ENCODE data around the gene USF2.
"Not testable (repeated sequence)": the region's sequence is repeated elsewhere in the genome, so short reads cannot be mapped to it uniquely, and the experiment has no call there.

Gene USF2

DNA sequence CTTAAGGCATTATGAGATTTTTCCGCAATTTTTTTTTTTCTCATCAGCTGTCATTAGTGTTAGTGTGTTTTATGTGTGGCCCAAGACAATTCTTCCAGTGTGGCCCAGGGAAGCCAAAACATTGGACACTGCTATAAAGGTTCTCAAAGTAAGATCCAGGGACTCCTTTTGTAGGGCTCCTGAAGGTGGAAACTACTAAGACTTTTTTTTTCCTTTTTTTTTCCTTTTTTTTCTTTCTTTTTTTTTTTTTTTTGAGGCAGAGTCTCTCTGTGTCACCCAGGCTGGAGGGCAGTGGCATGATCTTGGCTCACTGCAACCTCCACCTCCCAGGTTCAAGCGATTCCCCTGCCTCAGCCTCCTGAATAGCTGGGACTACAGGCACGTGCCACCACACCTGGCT lies 16.7 kb downstream of the USF2 start:
- not testable (repeated sequence) for FAIRE-seq

DNA sequence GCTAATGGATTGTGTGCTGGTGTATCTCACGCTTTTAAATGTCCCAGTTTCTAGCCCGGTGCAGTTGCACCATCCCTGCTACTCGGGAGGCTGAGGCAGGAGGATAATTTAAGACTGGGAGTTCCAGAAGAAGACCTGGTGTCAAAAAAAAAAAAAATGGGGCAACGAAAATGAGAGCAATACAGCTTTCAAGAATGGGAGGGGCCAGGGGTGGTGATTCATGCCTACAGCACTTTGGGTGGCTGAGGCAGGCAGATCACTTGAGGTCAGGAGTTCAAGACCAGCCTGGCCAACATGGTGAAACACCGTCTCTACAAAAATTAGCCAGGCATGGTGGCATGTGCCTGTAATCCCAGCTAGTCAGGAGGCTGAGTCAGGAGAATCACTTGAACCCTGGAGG lies 17.3 kb downstream of the USF2 start:
- FAIRE-seq, result not testable (repeated sequence)

DNA sequence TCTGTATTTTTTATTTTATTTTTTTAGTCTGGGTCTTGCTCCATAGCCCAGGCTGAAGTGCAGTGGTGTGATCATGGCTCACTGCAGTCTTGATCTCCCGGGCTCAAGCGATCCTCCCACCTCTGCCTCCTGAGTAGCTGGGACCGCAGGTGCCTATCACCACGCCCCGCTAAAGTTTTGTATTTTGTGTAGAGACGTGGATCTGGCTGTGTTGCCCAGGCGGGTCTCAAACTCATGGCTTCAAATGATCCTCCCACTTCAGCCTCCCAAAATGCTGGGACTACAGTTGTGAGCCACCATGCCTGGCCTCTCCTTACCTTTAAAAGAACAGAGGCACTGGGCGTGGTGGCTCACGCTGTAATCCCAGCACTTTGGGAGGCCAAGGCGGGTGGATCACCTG lies 19.0 kb downstream of the USF2 start:
- no peak for FAIRE-seq

DNA sequence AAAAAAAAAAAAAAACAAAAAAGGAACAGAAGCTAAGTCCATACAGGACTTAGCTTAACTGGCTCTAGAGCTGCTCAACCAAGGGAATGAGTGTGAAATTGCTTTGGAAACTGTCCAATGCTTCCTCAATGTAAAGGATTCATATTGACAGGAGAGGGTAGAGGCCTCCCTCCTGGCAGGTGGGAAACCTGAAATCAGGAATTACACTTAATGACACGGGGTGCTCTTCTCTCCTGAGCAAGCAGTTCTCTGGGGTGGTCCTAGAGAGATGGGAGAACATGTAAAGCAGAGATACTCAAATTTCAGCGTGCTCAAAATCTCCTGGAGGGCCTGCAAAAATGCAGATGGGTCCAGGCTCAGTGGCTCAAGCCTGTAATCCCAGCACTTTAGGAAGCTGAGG lies 19.6 kb downstream of the USF2 start:
- FAIRE-seq, result no peak

DNA sequence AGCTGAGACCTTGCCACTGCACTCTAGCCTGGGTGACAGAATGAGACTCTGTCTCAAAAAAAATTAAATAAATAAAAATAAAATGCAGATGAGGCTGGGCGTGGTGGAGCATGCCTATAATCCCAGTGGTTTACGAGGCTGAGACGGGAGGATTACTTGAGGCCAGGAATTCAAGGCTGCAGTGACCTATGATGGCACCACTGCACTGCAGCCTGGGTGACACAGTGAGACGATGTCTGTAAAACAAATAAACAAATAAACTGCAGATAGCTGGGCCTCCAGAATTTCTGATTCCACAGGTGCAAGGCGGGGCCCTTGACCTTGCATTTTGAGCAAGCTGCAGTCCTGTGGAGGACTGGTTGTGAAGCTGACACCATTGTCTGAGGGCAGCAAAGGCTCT lies 20.1 kb downstream of the USF2 start:
- no peak for FAIRE-seq

DNA sequence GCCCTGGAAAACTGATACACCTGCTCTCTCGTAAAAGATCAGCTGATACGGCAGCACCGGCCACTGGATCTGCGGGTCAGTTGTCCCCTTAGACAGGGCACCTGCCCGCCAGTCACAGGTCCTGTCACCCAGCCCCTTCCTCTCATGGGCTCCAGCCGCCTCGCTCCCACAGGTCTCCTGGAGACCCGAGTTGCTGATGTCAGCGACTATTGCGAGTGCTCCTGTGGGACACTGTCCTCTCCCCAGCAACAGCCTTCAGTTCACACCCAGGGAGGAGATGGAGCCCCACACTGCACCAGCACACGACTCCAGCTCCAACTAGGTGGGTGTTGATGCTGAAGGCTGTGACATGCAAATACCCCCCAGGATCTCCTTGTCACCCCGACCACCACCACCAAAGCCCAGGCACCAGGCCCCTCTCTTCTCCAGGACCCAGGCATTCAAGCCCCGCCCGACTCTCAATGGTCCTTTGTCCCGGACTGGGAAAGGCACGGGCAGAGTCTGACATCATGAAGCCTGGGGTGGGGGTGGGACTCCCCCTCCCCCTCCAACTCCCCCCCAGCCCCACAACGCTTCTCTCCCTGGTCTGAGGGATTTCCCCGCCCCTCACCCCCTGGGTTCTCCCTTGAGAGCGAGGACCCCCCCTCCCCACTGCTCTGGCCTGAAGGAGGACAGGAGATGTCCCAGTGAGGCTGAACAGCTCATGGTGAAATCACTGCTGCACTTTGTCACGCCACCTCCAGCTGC lies 21.8 kb downstream of the USF2 start:
- no peak for FAIRE-seq

DNA sequence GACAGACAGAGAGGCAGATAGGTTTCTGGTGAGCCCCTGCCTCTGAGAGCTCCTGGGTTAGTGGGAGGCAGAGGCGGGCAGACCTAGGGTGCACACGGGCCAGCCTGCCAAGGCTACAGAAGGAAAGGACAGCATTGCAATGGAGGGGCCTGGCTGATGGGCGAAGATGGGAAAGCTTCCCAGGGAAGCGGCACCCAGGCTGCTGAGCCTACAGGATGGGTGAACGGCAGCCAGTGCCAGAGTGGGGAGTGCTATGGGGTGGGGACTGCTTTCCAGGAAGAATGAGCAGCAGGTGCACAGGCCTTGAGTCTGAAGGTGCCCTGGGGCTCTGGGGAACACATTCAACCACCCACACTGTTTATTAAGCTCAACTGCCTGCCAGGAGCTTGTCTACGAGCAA lies 22.5 kb downstream of the USF2 start:
- FAIRE-seq, result no peak

DNA sequence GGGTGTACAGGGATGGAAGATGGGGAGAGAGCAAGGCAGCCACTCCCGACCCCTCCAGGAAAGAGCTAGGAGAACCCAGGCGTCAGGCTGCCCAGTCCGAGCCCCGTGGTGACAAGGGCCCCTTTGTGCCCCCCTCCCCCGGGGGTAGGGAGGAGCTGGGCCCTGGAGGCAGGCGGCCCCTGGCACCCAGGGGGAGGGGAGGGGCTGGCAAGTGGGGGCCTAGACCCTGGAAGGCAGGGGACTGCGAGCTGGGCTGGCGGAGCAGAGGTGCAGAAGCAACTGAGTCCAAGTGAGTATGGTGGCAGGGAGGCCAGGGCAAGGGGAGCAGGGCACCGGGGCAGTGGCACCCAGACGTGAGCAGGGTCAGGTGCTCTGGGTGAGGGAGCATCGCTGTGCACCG lies 23.2 kb downstream of the USF2 start, which contains the start of gene MAG:
Gene MAG, plus strand, starts transcription at position 246 of the 400 bp plus-strand sequence. CDS start 3,248 bp downstream, outside the sequence.
- FAIRE-seq, result no peak

DNA sequence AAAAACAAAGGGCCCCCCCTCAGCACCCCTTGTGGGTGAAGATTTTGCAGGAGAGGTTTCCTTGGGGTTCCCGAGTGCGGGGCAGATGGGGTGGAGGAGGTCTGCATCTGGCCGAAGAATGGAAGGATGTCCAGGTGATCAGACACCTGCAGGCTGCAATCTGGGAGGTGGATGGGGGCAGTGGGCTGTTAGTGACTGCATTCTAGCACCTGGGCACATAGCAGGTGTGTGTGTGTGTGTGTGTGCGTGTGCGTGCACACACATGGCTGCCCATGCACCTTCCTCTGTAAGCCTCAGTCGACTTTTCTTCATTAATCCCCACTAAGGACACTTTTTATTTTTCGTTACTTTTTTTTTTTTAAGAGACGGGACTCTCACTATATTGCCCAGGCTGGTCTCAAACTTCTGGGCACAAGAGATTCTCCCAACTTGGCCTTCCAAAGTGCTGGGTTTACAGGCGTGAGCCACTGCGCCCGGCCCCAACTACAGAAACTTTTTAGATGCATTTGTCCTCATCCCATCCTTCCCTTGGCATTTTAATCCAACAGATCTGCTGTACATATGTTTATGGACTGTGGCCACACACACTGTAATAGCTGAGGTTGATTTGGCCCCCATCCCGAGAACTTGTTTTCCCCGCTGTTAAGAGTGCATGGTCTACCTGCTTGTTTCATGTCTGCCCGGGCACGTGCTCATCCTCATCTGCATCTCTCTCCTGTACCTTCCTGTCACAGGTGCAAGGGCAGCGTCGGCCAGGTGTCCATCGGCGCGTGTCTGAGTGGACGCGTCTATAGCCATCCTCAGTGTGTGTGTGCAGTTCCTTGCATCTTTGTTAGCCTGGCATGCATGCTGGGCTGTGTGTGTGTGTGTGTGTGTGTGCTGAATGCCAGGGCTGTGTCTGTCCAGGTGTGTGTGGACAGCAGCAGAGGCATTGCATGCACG lies 23.9 kb downstream of the USF2 start:
- FAIRE-seq, result no peak

DNA sequence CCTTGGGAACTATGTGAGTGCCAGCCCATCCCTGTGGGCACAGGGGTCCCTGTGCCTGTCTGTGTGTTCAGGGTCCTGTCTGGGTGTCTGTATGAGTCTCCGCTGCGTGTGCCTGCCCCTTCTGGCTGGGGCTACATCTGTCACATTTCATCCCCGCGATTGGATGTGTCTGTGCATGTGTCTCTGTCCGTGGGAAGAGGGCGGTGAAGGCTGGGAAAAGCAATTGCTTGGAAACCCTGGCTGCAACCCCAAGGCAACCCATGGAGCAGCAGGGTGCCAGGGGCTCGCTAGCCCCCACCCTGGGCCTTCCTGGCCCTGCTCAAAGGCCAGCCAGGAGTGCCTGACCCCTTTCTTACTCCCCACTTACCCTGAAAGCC lies 24.6 kb downstream of the USF2 start:
- no peak for FAIRE-seq

DNA sequence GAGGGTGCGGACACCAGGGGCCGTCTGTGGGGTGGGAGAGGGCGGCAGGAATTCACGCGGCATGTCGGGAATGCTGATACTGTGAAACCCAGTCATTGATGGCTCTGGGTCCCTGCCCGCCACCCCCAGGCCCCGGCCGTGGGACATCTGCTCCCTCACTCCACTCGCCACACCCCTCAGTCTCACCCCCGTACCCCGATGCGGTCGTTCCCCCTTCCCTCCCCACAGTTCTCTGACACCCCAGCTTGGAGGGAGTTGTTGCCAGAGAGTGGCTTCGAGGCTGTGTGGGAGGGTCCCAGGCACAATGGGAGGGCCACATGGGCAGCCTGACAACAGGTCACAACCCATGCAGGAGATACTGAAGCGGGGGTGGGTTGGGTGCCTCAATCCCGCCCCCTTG lies 25.0 kb downstream of the USF2 start:
- FAIRE-seq, result no peak

DNA sequence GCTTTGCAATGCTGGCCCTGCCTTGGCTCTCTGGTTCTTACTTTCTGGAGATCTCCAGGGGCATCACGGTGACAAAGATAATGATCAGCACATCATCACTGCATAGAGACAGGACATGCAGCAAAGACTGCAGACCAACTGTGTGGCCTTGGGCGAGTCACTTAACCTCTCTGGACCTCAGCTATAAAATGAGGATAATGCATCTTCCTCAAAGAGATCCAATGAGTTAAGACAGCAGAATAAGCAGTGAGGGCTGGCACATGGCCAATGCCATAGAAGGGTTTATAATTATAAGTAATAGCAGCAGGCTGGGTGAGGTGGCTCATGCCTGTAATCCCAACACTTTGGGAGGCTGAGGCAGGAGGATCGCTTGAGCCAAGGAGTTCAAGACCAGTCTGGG lies 25.6 kb downstream of the USF2 start:
- no peak for FAIRE-seq

DNA sequence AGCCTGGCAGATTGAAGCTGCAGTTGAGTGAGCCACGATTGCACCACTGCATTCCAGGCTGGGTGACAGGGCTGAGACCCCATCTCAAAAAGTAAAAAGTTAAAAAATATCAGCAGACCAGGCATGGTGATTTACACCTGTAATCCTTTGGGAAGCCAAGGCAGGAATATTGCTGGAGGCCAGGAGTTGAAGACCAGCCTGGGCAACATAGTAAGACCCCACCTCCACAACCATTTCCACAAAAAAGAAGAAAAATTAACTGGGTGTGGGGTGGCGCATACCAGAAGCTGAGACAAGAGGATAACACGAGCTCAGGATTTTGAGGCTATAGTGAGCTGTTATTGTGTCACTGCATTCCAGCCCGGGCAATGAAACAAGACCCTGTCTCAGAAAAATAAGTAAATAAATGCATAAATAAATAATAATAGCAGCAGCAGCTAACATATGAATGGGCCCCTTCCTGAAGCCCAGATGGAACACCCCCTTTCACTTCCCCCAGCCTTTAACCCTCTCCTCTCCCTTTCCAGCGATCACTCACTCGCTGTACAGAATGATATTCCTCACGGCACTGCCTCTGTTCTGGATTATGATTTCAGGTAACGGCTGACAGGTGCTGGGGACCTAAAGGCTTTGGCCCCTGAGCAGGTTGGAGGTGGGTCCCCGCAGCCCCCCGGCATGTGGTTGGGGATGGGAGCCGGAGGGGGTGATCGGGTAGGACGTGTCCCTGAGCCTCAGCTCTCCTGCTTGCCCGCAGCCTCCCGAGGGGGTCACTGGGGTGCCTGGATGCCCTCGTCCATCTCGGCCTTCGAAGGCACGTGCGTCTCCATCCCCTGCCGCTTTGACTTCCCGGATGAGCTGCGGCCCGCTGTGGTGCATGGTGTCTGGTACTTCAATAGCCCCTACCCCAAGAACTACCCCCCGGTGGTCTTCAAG lies 26.4 kb downstream of the USF2 start:
- FAIRE-seq, result no peak

DNA sequence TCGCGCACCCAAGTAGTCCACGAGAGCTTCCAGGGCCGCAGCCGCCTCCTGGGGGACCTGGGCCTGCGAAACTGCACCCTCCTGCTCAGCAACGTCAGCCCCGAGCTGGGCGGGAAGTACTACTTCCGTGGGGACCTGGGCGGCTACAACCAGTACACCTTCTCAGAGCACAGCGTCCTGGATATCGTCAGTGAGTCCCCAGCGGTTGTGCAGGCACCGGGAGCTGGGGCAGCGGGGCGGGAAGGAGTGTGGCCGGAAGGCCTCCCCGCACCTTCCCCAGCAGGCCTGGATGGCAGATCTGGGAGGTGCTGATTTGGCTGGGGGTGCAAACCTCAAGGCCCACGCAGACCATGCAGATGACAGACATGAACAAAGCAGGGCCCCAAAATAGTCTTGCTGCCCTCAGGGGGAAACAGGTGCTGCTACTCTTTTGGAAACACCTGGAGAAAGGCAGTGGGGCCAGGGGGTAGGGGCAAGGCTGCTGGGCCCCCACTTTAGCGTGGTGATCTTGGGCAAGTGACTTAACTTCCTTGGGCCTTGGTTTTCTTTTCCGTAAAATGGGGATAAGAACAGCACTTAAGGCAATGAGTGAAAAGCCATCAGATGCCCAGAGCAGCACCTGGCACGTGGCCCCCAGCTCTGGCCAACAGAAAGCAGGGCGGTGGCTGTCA lies 27.2 kb downstream of the USF2 start:
- no peak for FAIRE-seq

DNA sequence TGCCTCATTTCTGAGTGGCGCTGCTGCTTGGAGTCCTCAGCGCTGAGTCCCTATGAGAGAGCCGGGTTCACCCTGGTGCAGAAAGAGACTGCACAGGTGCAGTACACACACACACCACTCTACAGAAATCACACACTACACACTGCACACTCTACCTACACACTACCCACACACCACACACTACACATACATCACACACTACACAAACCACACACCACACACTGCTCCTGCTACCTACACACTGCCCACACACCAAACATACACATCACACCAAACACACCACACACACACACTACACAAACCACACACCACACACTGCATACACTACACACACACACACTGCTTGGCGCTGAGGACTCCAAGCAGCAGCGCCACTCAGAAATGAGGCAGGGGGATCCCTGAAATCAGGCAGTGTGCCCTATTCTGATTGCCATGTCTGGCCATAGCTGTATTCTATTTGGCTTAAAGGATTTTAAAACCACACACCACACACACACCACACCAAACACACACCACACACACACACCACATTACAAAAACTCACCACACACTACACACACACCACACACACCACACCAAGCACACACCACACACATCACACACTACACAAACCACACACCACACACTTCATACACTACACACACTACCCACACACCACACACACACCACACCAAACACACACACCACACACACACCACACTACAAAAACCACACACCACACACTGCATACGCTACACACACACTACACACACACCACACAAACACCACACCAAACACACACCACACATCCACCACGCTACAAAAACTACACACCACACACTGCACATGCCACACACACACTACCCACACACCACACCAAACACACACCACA lies 28.1 kb downstream of the USF2 start:
- FAIRE-seq, result no peak

DNA sequence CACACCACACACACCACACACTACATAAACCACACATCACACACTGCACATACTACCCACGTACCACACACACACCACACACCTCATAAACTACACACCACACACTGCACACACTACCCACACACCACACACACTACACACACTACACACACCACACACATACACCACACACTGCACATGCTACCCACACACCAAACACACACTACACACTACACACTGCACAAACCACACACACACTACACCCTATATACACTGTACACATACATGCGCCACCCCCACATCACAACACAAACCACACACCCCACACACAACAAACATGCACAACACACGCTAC lies 28.7 kb downstream of the USF2 start:
- no peak for FAIRE-seq

DNA sequence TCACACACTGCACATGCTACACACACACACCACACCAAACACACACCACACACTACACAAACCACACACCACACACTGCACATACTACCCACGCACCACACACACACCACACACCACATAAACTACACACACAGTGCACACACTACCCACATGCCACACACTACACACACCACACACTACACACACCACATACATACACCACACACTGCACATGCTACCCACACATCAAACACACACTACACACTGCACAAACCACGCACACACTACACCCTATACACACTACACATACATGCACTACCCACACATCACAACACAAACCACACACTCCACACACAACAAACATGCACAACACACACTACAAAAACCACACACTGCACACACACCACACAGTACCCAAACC lies 29.2 kb downstream of the USF2 start:
- FAIRE-seq, result no peak

DNA sequence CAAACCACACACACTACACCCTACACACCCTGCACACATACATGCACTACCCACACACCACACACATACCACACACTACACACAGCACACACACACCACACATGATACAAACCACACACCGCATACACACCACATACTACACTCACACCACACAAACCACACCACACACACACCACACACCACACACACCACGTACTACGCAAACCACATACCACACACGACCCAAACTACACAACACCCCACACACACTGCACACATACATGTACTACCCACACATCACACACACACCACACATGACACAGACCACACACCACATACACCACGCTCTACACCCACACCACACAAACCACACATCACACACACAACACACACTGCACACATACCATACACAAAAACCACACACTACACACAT lies 29.8 kb downstream of the USF2 start:
- FAIRE-seq, result no peak

DNA sequence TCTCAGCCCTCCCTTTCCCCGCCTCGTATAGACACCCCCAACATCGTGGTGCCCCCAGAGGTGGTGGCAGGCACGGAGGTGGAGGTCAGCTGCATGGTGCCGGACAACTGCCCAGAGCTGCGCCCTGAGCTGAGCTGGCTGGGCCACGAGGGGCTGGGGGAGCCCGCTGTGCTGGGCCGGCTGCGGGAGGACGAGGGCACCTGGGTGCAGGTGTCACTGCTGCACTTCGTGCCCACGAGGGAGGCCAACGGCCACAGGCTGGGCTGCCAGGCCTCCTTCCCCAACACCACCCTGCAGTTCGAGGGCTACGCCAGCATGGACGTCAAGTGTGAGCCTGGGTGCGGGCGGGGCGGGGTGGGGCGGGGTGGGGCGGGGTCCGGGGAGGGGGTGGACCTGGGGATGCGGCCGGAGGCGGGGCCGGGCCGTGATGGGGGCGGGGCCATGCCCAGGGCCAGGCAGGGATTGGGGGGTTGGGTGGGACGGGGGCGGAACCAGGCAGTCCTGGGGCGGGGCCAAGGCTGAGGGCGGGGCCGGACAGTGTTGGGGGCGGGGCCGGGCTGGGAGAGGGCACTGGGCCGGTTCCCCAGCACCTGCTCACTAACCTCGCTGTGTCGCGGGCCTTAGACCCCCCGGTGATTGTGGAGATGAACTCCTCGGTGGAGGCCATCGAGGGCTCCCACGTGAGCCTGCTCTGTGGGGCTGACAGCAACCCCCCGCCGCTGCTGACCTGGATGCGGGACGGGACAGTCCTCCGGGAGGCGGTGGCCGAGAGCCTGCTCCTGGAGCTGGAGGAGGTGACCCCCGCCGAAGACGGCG lies 31.0 kb downstream of the USF2 start:
- no peak for FAIRE-seq

DNA sequence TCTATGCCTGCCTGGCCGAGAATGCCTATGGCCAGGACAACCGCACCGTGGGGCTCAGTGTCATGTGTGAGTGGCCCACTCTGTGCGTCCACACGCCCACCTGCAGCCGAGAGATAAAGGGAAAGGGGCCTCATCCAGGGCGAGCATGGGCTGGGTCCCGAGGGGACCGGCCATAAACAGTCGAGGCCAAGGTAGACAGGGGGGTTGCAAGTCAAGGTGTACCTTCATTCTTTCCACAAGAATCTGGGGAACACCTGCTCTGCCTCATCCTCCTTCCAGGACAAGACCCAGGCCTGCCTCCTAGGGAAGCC lies 31.5 kb downstream of the USF2 start:
- no peak for FAIRE-seq

DNA sequence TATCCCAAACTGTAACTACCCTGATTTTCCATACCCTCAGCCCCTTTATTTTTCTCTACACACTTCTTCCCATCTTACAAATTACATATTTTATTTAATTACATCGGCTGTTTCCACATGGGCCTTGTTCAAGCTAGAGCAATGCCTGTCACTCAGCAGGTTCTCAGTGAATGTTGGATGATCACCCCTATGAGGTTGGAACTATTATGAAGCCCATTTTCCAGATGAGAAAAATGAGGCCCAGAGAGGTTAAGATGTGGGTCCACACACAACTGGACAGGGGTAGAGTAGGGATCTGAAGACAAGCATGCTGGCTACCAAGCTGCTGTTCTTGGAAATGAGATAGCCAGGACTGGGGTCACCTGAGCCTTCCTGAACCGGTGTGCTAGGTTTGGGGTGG lies 33.2 kb downstream of the USF2 start:
- no peak for FAIRE-seq
